ENCODE data around the gene KCNMB3. TPM values are rescaled to one million over a fixed set of nuclear protein-coding genes. Genes with fewer than 3 reads are reported as not detected.
"Not testable (repeated sequence)": the region's sequence is repeated elsewhere in the genome, so short reads cannot be mapped to it uniquely, and the experiment has no call there.

The KCNMB3 gene
- total RNA-seq, 2 experiments from 2014 or later = 0.58 to 0.70 TPM

- ATAC-seq (ENCODE audit: poor library complexity) = no peak
- intact Hi-C loops (cut with DNase I, micrococcal nuclease) = no loop called here
- no peak overlapping the region for H3K27ac Mint-ChIP-seq
These were observed 7.9 kb upstream of the KCNMB3 start for GRCh38 chr3:179258820-179259219.

GRCh38 chr3:179257742-179258141 is 6.8 kb upstream of the KCNMB3 start:
- H3K27me3 Mint-ChIP-seq; H3K36me3 Mint-ChIP-seq (ENCODE audit: low read depth); H3K36me3 ChIP-seq (ENCODE audit: insufficient read depth, low read length); H3K27me3 ChIP-seq (ENCODE audit: control insufficient read depth in 1 of 2, insufficient read depth in 2 of 2, low read length in 2 of 2); H3K9me3 Mint-ChIP-seq; intact Hi-C loops (cut with DNase I, micrococcal nuclease); POLR2A ChIA-PET; H3K27ac Mint-ChIP-seq; H3K4me3 Mint-ChIP-seq; DNase-seq; H3K9me3 ChIP-seq (ENCODE audit: control insufficient read depth in 1 of 2, insufficient read depth in 1 of 2, low read length in 2 of 2); ATAC-seq (ENCODE audit: poor library complexity); H3K4me3 ChIP-seq (ENCODE audit: low read length); CTCF ChIA-PET; H3K27ac ChIP-seq (ENCODE audit: low read depth in 1 of 2, low read length in 2 of 2): not testable (repeated sequence)
- peaks cover 12% of the 10 kb centered on the region for H3K4me1 ChIP-seq (ENCODE audit: insufficient read depth, low read length)
- peaks cover 12% of the 10 kb centered on the region for H3K4me1 Mint-ChIP-seq (ENCODE audit: low read depth)

More at GRCh38 chr3:179258820-179259219, 7.9 kb upstream of the KCNMB3 start:
- ChIA-PET CTCF (no interaction called here), POLR2A (no interaction called here)
- H3K4me1 ChIP-seq (ENCODE audit: insufficient read depth, low read length) = peaks cover 12% of the 10 kb centered on the region
- no peaks in the 10 kb centered on the region for H3K36me3 ChIP-seq (ENCODE audit: insufficient read depth, low read length)
- H3K4me3 ChIP-seq (ENCODE audit: low read length) = no peak overlapping the region
- Mint-ChIP-seq H3K36me3 (ENCODE audit: low read depth) (no peaks in the 10 kb centered on the region), H3K4me1 (ENCODE audit: low read depth) (peaks cover 12% of the 10 kb centered on the region), H3K9me3 (peaks cover 4% of the 10 kb centered on the region), H3K4me3 (no peak overlapping the region), H3K27me3 (no peaks in the 10 kb centered on the region)
- DNase-seq = no peak
- H3K27me3 ChIP-seq (ENCODE audit: control insufficient read depth in 1 of 2, insufficient read depth in 2 of 2, low read length in 2 of 2) = no peaks in the 10 kb centered on the region
- TF ChIP-seq, protein P1, sequence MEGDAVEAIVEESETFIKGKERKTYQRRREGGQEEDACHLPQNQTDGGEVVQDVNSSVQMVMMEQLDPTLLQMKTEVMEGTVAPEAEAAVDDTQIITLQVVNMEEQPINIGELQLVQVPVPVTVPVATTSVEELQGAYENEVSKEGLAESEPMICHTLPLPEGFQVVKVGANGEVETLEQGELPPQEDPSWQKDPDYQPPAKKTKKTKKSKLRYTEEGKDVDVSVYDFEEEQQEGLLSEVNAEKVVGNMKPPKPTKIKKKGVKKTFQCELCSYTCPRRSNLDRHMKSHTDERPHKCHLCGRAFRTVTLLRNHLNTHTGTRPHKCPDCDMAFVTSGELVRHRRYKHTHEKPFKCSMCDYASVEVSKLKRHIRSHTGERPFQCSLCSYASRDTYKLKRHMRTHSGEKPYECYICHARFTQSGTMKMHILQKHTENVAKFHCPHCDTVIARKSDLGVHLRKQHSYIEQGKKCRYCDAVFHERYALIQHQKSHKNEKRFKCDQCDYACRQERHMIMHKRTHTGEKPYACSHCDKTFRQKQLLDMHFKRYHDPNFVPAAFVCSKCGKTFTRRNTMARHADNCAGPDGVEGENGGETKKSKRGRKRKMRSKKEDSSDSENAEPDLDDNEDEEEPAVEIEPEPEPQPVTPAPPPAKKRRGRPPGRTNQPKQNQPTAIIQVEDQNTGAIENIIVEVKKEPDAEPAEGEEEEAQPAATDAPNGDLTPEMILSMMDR (IDR thresholded peaks at IDR 0.05) = no peak
- no peak overlapping the region for H3K27ac ChIP-seq (ENCODE audit: low read depth in 1 of 2, low read length in 2 of 2)
- H3K9me3 ChIP-seq (ENCODE audit: control insufficient read depth in 1 of 2, insufficient read depth in 1 of 2, low read length in 2 of 2) = peaks cover 4 to 14% of the 10 kb centered on the region in 2 experiments

- Histone ChIP-seq H3K9me3 (ENCODE audit: control insufficient read depth in 1 of 2, insufficient read depth in 1 of 2, low read length in 2 of 2) (peaks cover 4 to 8% of the 10 kb centered on the region in 2 experiments), H3K4me1 (ENCODE audit: insufficient read depth, low read length) (peaks cover 9% of the 10 kb centered on the region), H3K27me3 (ENCODE audit: control insufficient read depth in 1 of 2, insufficient read depth in 2 of 2, low read length in 2 of 2) (no peaks in the 10 kb centered on the region), H3K27ac (ENCODE audit: low read depth in 1 of 2, low read length in 2 of 2) (no peak overlapping the region), H3K4me3 (ENCODE audit: low read length) (no peak overlapping the region), H3K36me3 (ENCODE audit: insufficient read depth, low read length) (no peaks in the 10 kb centered on the region)
- peaks cover 12% of the 10 kb centered on the region for H3K4me1 Mint-ChIP-seq (ENCODE audit: low read depth)
- ChIA-PET POLR2A (no interaction called here), CTCF (no interaction called here)
- ATAC-seq (ENCODE audit: poor library complexity) (no peak), DNase-seq (no peak)
- no peaks in the 10 kb centered on the region for H3K36me3 Mint-ChIP-seq (ENCODE audit: low read depth)
- H3K9me3 Mint-ChIP-seq = peaks cover 4% of the 10 kb centered on the region
- TF ChIP-seq, protein P1 (IDR thresholded peaks at IDR 0.05) = no peak
- H3K4me3 Mint-ChIP-seq = no peak overlapping the region
- intact Hi-C loops (cut with DNase I, micrococcal nuclease) = no loop called here
- no peaks in the 10 kb centered on the region for H3K27me3 Mint-ChIP-seq
- no peak overlapping the region for H3K27ac Mint-ChIP-seq
These were observed 5.9 kb upstream of the KCNMB3 start for GRCh38 chr3:179256813-179257212.

DNA sequence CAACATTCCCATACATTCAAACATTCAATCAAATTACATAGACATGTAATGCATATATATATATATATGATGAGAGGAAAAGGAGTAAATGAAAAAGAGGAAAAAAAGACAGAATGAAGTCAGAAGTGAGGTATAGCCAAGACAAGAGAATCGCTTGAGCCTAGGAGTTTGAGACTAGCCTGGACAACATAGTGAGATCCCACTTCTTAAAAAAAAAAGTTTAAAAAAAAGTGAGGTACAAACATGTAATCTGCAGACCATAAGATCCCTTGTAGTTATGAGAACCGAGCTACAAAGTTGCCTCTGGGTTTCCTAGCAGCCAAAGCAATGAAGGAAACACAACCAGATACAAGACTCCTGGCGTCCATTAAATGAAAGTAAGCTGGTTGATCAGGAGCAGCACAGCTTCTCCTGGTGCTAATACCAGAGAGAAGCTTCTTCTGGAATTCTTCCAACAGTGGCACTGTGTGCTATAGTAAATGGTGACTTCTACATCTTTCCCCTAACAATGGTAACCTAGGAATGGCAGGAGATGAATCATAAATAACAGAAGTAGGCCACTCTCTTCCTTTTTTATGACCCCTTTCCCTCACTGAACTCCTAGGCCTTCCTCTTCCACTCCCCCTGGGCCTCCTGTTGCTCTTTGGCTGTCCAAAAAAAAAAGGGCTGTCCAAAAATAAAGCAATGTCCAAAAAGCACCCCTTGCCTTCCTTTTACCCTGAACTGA is 3.5 kb downstream of the KCNMB3 start:
- TF ChIP-seq, protein P1 (IDR thresholded peaks at IDR 0.05) = no peak
- H3K4me3 ChIP-seq (ENCODE audit: low read length) = no peak overlapping the region
- no peak for ATAC-seq (ENCODE audit: poor library complexity)
- no peak overlapping the region for H3K27ac Mint-ChIP-seq
- no peaks in the 10 kb centered on the region for H3K9me3 Mint-ChIP-seq
- no peaks in the 10 kb centered on the region for H3K4me1 Mint-ChIP-seq (ENCODE audit: low read depth)
- no peaks in the 10 kb centered on the region for H3K27me3 Mint-ChIP-seq
- no peaks in the 10 kb centered on the region for H3K36me3 Mint-ChIP-seq (ENCODE audit: low read depth)
- H3K4me3 Mint-ChIP-seq = no peak overlapping the region
- no peaks in the 10 kb centered on the region for H3K27me3 ChIP-seq (ENCODE audit: control insufficient read depth in 1 of 2, insufficient read depth in 2 of 2, low read length in 2 of 2)
- H3K9me3 ChIP-seq (ENCODE audit: control insufficient read depth in 1 of 2, insufficient read depth in 1 of 2, low read length in 2 of 2) = no peaks in the 10 kb centered on the region
- CTCF ChIA-PET = no interaction called here
- H3K27ac ChIP-seq (ENCODE audit: low read depth in 1 of 2, low read length in 2 of 2) = no peak overlapping the region
- POLR2A ChIA-PET = no interaction called here
- intact Hi-C loops (cut with DNase I, micrococcal nuclease) = no loop called here
- H3K36me3 ChIP-seq (ENCODE audit: insufficient read depth, low read length) = no peaks in the 10 kb centered on the region
- no peak for DNase-seq
- H3K4me1 ChIP-seq (ENCODE audit: insufficient read depth, low read length) = no peaks in the 10 kb centered on the region
